ENCODE results near the gene MAD1L1. TPM values are rescaled to one million over a fixed set of nuclear protein-coding genes. Genes with fewer than 3 reads are reported as not detected.

The MAD1L1 gene
- total and polyA plus RNA-seq, 2 of the 4 experiments (the other 2 are of a cell fraction) = 29.0 to 40.9 TPM

GRCh38 chr7:2093215-2093842 is 139.4 kb downstream of the MAD1L1 start:
- H2BK15ac ChIP-seq (ENCODE audit: low read depth, low read length) = no peak overlapping the region; the same call in 2 of the 3 replicates
- peak overlapping the region; percentile 37 for H2BK120ac ChIP-seq (ENCODE audit: low read depth, low read length)
- peak overlapping the region; percentile 16 for H2AK9ac ChIP-seq (replicated peaks; ENCODE audit: low read depth, low read length, poor library complexity)
- peak overlapping the region; percentile 39; the same call in 1 of the 2 replicates for H2BK20ac ChIP-seq (ENCODE audit: low read depth, low read length)
- ATAC-seq (ENCODE audit: low read depth) = peak; percentile 69
- H4K91ac ChIP-seq (ENCODE audit: insufficient read depth, low read depth, low read length) = no peak overlapping the region
- no peaks in the 10 kb centered on the region for H3K27me3 ChIP-seq (ENCODE audit: control insufficient read depth, insufficient read depth, low read length)
- dilution Hi-C loops (cut with HindIII; ENCODE audit: low sequenced_read_pairs, unreplicated experiment) (no loop called here), in situ Hi-C loops (cut with MboI; ENCODE audit: low sequenced_read_pairs) (no loop called here), intact Hi-C loops (cut with micrococcal nuclease) (loop anchor here (5.0 kb wide), 1 partner anchor 56 kb away; no protein-coding TSS in a partner anchor)
- CTCF ChIA-PET = interaction anchor here (0.9 kb wide), 1 partner anchor 11 kb away, joined by 4 read pairs; no protein-coding TSS in a partner anchor
- H3K23ac ChIP-seq (ENCODE audit: low read depth, low read length) = peak overlapping the region; percentile 60; the same call in 1 of the 2 replicates
- H3K9me3 ChIP-seq (ENCODE audit: control insufficient read depth, insufficient read depth, low read length) = no peaks in the 10 kb centered on the region
- no TSS peak for BruUV-seq (replicated peaks)
- H3K36me3 ChIP-seq (ENCODE audit: control insufficient read depth, insufficient read depth, low read length) = no peaks in the 10 kb centered on the region
- H2AFZ ChIP-seq (replicated peaks; ENCODE audit: low read length, poor library complexity) = peak overlapping the region; percentile 62
- DNase-seq = peak; percentile 38
- H4K5ac ChIP-seq (ENCODE audit: low read depth, low read length) = peak overlapping the region; percentile 87
- no peaks in the 10 kb centered on the region for H4K20me1 ChIP-seq (ENCODE audit: insufficient read depth, low read length)
- no peak overlapping the region for H2BK5ac ChIP-seq (ENCODE audit: low read depth, low read length, poor library complexity, severe bottlenecking)
- peak overlapping the region; percentile 29; the same call in 1 of the 2 replicates for H2AK5ac ChIP-seq (ENCODE audit: low read depth, low read length)
- peak overlapping the region; percentile 41 for H3K4ac ChIP-seq (ENCODE audit: low read depth, low read length)
- peak overlapping the region; percentile 51; the same call in 1 of the 2 replicates for H3K4me2 ChIP-seq (ENCODE audit: low read depth, low read length)
- TF ChIP-seq MXI1 (IDR thresholded peaks at IDR 0.05; ENCODE audit: borderline replicate concordance, low read depth, low read length) (no peak), SMC3 (IDR thresholded peaks at IDR 0.05; ENCODE audit: low read depth, low read length) (no peak), USF2 (IDR thresholded peaks at IDR 0.05; ENCODE audit: low read depth, low read length) (no peak), ELK1 (IDR thresholded peaks at IDR 0.05; ENCODE audit: borderline replicate concordance, low read depth, low read length) (no peak), CEBPB (IDR thresholded peaks at IDR 0.05; ENCODE audit: low read depth, low read length) (no peak), RCOR1 (IDR thresholded peaks at IDR 0.05; ENCODE audit: insufficient replicate concordance, low read length) (no peak), MAZ (IDR thresholded peaks at IDR 0.05; ENCODE audit: borderline replicate concordance, low read depth, low read length) (no peak), NFE2L2 (IDR thresholded peaks at IDR 0.05; ENCODE audit: low read depth, low read length) (peak; percentile 92), RAD21 (IDR thresholded peaks at IDR 0.05; ENCODE audit: low read length) (no peak), POLR2A (IDR thresholded peaks at IDR 0.05; ENCODE audit: low read depth, low read length) (no peak), MAFK (IDR thresholded peaks at IDR 0.05; ENCODE audit: low read depth, low read length) (peak; percentile 98)
- H3K18ac ChIP-seq (ENCODE audit: low read depth, low read length) = peak overlapping the region; percentile 50; the same call in 1 of the 2 replicates
- H3K9ac ChIP-seq (ENCODE audit: low read depth, low read length) = no peak overlapping the region
- peak overlapping the region; percentile 41 to 72; a peak in 2 of 4 replicates for H4K8ac ChIP-seq (ENCODE audit: low read depth in 2 of 2, low read length in 2 of 2)
- peaks cover 6% of the 10 kb centered on the region for H3K4me1 ChIP-seq (ENCODE audit: control insufficient read depth, insufficient read depth, low read length)
- H3K56ac ChIP-seq (ENCODE audit: extremely low read depth, insufficient read depth, low read length) = 0 out of 2 replicates have a peak overlapping the region, but pooled peaks have one; percentile 3
- peaks cover 0 to 14% of the 10 kb centered on the region in 2 experiments; a peak in 3 of 4 replicates for H3K79me1 ChIP-seq (ENCODE audit: low read depth in 1 of 2, low read length in 2 of 2)
- POLR2A ChIA-PET (ENCODE audit: unreplicated experiment) = no interaction called here
- H3K9me1 ChIP-seq (ENCODE audit: insufficient read depth, low read length) = peaks cover 15% of the 10 kb centered on the region; the same call in 1 of the 2 replicates
- 77% methylated on average over 7 of the region's 15 CpGs; no CpG with 5 or more reads in 1 of the 2 experiments for WGBS, 2 experiments (ENCODE audit: extremely low coverage in 2 of 2, insufficient read length in 1 of 2)
- H3K14ac ChIP-seq (replicated peaks; ENCODE audit: low read depth, low read length) = peak overlapping the region; percentile 85
- H3K4me3 ChIP-seq (ENCODE audit: insufficient read depth, low read depth, low read length) = no peak overlapping the region
- H3K27ac ChIP-seq (ENCODE audit: insufficient read depth, low read length) = peak overlapping the region; percentile 35; the same call in 1 of the 2 replicates
